ENCODE data around the gene KLK11. TPM values are rescaled to one million over a fixed set of nuclear protein-coding genes. Genes with fewer than 3 reads are reported as not detected.

KLK11 gene
- total RNA-seq, 2 experiments from 2014 or later, result not detected

GRCh38 chr19:51019544-51019925 lies 6.9 kb downstream of the KLK11 start, which contains the start of gene KLK10:
Gene KLK10 (minus strand): TSS chr19:51019709. CDS start chr19:51019130, 579 bp downstream.
- H3K4me3 Mint-ChIP-seq, result peak within 1 kb of the TSS; percentile 34
- peaks cover 14% of the 10 kb centered on the region for H3K4me1 Mint-ChIP-seq (ENCODE audit: low read depth)
- CTCF ChIA-PET, result interaction anchor here (1.1 to 2.2 kb wide), 2 partner anchors 77 to 139 kb away, joined by 3 to 12 read pairs; no protein-coding TSS in a partner anchor
- H3K27me3 Mint-ChIP-seq, result peaks cover 60% of the 10 kb centered on the region
- no peak for TF ChIP-seq CTCF (IDR thresholded peaks at IDR 0.05)
- H3K27ac Mint-ChIP-seq, result no peak within 1 kb of the TSS
- ATAC-seq (no peak), DNase-seq (no peak)
- intact Hi-C loops (cut with micrococcal nuclease), result no loop called here
- no peaks in the 10 kb centered on the region for H3K9me3 Mint-ChIP-seq
- no peaks in the 10 kb centered on the region for H3K36me3 Mint-ChIP-seq (ENCODE audit: low read depth)
- POLR2A ChIA-PET, result no interaction called here

- Mint-ChIP-seq H3K27me3 (peaks cover 62% of the 10 kb centered on the region), H3K4me1 (ENCODE audit: low read depth) (peaks cover 14% of the 10 kb centered on the region), H3K36me3 (ENCODE audit: low read depth) (no peaks in the 10 kb centered on the region), H3K4me3 (peak overlapping the region; percentile 34), H3K27ac (no peak overlapping the region), H3K9me3 (no peaks in the 10 kb centered on the region)
- ATAC-seq, result no peak
- intact Hi-C loops (cut with micrococcal nuclease), result no loop called here
- no peak for TF ChIP-seq CTCF (IDR thresholded peaks at IDR 0.05)
- ChIA-PET CTCF (interaction anchor here (1.1 kb wide), 1 partner anchor 139 kb away, joined by 3 read pairs; no protein-coding TSS in a partner anchor), POLR2A (no interaction called here)
- DNase-seq, result no peak
These were observed 7.5 kb downstream of the KLK11 start for GRCh38 chr19:51018745-51019543.

GRCh38 chr19:51016798-51017683 lies 9.4 kb downstream of the KLK11 start:
- no peak overlapping the region for H3K4me3 Mint-ChIP-seq
- no peak for ATAC-seq
- peaks cover 52% of the 10 kb centered on the region for H3K27me3 Mint-ChIP-seq
- DNase-seq, result peak; percentile 31
- CTCF ChIA-PET, result interaction anchor here (1.0 to 1.6 kb wide), 4 partner anchors 10 to 87 kb away, joined by 3 to 5 read pairs (median 4); no protein-coding TSS in a partner anchor
- POLR2A ChIA-PET, result interaction anchor here (0.6 to 0.8 kb wide), 3 partner anchors 84 to 182 kb away, joined by 3 read pairs; no protein-coding TSS in a partner anchor
- peak; percentile 49 for TF ChIP-seq CTCF (IDR thresholded peaks at IDR 0.05)
- peaks cover 14% of the 10 kb centered on the region for H3K4me1 Mint-ChIP-seq (ENCODE audit: low read depth)
- H3K27ac Mint-ChIP-seq, result no peak overlapping the region
- intact Hi-C loops (cut with micrococcal nuclease), result no loop called here
- no peaks in the 10 kb centered on the region for H3K36me3 Mint-ChIP-seq (ENCODE audit: low read depth)
- H3K9me3 Mint-ChIP-seq, result no peaks in the 10 kb centered on the region

- H3K4me1 Mint-ChIP-seq (ENCODE audit: low read depth), result peaks cover 14% of the 10 kb centered on the region
- H3K27me3 Mint-ChIP-seq, result peaks cover 55% of the 10 kb centered on the region
- no peak for TF ChIP-seq CTCF (IDR thresholded peaks at IDR 0.05)
- H3K4me3 Mint-ChIP-seq, result no peak overlapping the region
- ChIA-PET POLR2A (no interaction called here), CTCF (interaction anchor here (1.0 kb wide), 1 partner anchor 12 kb away, joined by 3 read pairs; no protein-coding TSS in a partner anchor)
- H3K27ac Mint-ChIP-seq, result no peak overlapping the region
- ATAC-seq (no peak), DNase-seq (no peak)
- intact Hi-C loops (cut with micrococcal nuclease), result no loop called here
- H3K36me3 Mint-ChIP-seq (ENCODE audit: low read depth), result no peaks in the 10 kb centered on the region
- no peaks in the 10 kb centered on the region for H3K9me3 Mint-ChIP-seq
These were observed 10.6 kb downstream of the KLK11 start for GRCh38 chr19:51015691-51016267.
